SH-SY5Y (cell line): ENCODE measurements around the gene TNPO3.

Source experiments
- GATA2 ChIP-seq: IDR thresholded peaks from 2 replicates; pipeline ENCODE4 v1.6.1; 2011; ENCODE audit warnings: mild to moderate bottlenecking, low read depth, low read length
- GATA3 ChIP-seq: IDR thresholded peaks from 2 replicates; pipeline ENCODE4 v1.6.1; 2011; ENCODE audit warnings: low read depth, mild to moderate bottlenecking, low read length, moderate library complexity

DNA sequence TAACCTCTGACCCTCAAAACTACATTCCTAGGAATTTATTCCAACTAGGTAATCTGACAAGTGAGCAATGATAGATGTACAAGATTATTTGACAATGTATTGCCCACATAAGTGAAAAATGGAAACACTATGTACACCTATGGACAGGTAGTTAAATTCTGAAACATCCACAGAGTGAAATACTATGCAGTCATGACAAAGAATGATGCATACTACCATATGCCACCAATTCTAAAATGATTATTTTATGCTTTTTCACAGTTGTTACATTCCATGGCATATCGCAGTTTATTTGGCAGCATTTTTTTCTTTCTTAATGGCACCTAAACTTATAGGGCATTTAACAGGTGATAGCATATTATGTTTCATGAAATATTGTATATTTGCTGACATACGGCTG is 20.1 kb upstream of the TNPO3 start:
- TF ChIP-seq GATA2 (no peak), GATA3 (no peak)
